Suprapubic skin (tissue), 3 donors: ENCODE measurements around the gene PLPP1.

Experiments
- POLR2A ChIP-seq, 2 donors: fragments of 450-650 bp; IDR thresholded peaks; one replicate each; pipeline ENCODE4 v1.6.1; 2017; ENCODE audit warnings: antibody characterized with exemption in 2 of 2, mild to moderate bottlenecking in 2 of 2, moderate library complexity in 2 of 2
- TF ChIP-seq, protein P1 (sequence below), 2 donors: fragments of 200-600 bp in 1 of 2; fragments of 450-650 bp in 1 of 2; sonication (generic) in 1 of 2; IDR thresholded peaks; one replicate each; pipeline ENCODE4 v1.5.1; 2016 to 2019; ENCODE audit warnings: antibody characterized with exemption in 2 of 2, mild to moderate bottlenecking in 1 of 2, moderate library complexity in 1 of 2

GRCh38 chr5:55421074-55421529 lies 113.7 kb downstream of the PLPP1 start:
- TF ChIP-seq, protein P1, sequence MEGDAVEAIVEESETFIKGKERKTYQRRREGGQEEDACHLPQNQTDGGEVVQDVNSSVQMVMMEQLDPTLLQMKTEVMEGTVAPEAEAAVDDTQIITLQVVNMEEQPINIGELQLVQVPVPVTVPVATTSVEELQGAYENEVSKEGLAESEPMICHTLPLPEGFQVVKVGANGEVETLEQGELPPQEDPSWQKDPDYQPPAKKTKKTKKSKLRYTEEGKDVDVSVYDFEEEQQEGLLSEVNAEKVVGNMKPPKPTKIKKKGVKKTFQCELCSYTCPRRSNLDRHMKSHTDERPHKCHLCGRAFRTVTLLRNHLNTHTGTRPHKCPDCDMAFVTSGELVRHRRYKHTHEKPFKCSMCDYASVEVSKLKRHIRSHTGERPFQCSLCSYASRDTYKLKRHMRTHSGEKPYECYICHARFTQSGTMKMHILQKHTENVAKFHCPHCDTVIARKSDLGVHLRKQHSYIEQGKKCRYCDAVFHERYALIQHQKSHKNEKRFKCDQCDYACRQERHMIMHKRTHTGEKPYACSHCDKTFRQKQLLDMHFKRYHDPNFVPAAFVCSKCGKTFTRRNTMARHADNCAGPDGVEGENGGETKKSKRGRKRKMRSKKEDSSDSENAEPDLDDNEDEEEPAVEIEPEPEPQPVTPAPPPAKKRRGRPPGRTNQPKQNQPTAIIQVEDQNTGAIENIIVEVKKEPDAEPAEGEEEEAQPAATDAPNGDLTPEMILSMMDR (IDR thresholded peaks at IDR 0.05): no peak
- no peak for TF ChIP-seq POLR2A (IDR thresholded peaks at IDR 0.05)
